ENCODE data around the gene KCNQ5.
"Not testable (repeated sequence)": the region's sequence is repeated elsewhere in the genome, so short reads cannot be mapped to it uniquely, and the experiment has no call there.

Gene KCNQ5

GRCh38 chr6:72841195-72841594, 219.3 kb downstream of the KCNQ5 start:
- DNase-seq (ENCODE audit: low read depth) = no peak

- DNase-seq (ENCODE audit: low read depth) = no peak
Observed at GRCh38 chr6:72842140-72842539, 220.3 kb downstream of the KCNQ5 start.

- no peak for DNase-seq (ENCODE audit: low read depth)
Observed at GRCh38 chr6:72844614-72845013, 222.8 kb downstream of the KCNQ5 start.

GRCh38 chr6:72849346-72849745, 227.5 kb downstream of the KCNQ5 start:
- no peak for DNase-seq (ENCODE audit: low read depth)

- DNase-seq (ENCODE audit: low read depth) = no peak
Observed at GRCh38 chr6:72850040-72850439, 228.2 kb downstream of the KCNQ5 start.

GRCh38 chr6:72850469-72850868, 228.6 kb downstream of the KCNQ5 start:
- no peak for DNase-seq (ENCODE audit: low read depth)

- DNase-seq (ENCODE audit: low read depth) = no peak
Observed at GRCh38 chr6:72855471-72855870, 233.6 kb downstream of the KCNQ5 start.

- no peak for DNase-seq (ENCODE audit: low read depth)
Observed at GRCh38 chr6:72856801-72857200, 234.9 kb downstream of the KCNQ5 start.

GRCh38 chr6:72857791-72858585, 236.1 kb downstream of the KCNQ5 start:
- DNase-seq (ENCODE audit: low read depth) = peak; percentile 29

GRCh38 chr6:72861059-72861458, 239.2 kb downstream of the KCNQ5 start:
- peak; percentile 19 for DNase-seq (ENCODE audit: low read depth)

- peak; percentile 22 for DNase-seq (ENCODE audit: low read depth)
Observed at GRCh38 chr6:72861935-72862432, 240.1 kb downstream of the KCNQ5 start.

GRCh38 chr6:72863131-72863530, 241.3 kb downstream of the KCNQ5 start:
- no peak for DNase-seq (ENCODE audit: low read depth)

GRCh38 chr6:72864236-72864635, 242.4 kb downstream of the KCNQ5 start:
- no peak for DNase-seq (ENCODE audit: low read depth)

GRCh38 chr6:72864799-72865198, 242.9 kb downstream of the KCNQ5 start:
- no peak for DNase-seq (ENCODE audit: low read depth)

GRCh38 chr6:72865467-72865866, 243.6 kb downstream of the KCNQ5 start:
- DNase-seq (ENCODE audit: low read depth) = no peak

GRCh38 chr6:72869621-72870020, 247.8 kb downstream of the KCNQ5 start:
- DNase-seq (ENCODE audit: low read depth) = no peak

GRCh38 chr6:72873433-72873832, 251.6 kb downstream of the KCNQ5 start:
- DNase-seq (ENCODE audit: low read depth) = no peak

GRCh38 chr6:72876256-72876655, 254.4 kb downstream of the KCNQ5 start:
- no peak for DNase-seq (ENCODE audit: low read depth)

GRCh38 chr6:72886170-72886569, 264.3 kb downstream of the KCNQ5 start:
- no peak for DNase-seq (ENCODE audit: low read depth)

GRCh38 chr6:72890233-72890632, 268.4 kb downstream of the KCNQ5 start:
- DNase-seq (ENCODE audit: low read depth) = no peak

GRCh38 chr6:72890671-72891070, 268.8 kb downstream of the KCNQ5 start:
- no peak for DNase-seq (ENCODE audit: low read depth)

GRCh38 chr6:72892901-72893300, 271.0 kb downstream of the KCNQ5 start:
- DNase-seq (ENCODE audit: low read depth) = no peak

GRCh38 chr6:72894091-72894490, 272.2 kb downstream of the KCNQ5 start:
- DNase-seq (ENCODE audit: low read depth) = no peak

GRCh38 chr6:72898313-72898712, 276.4 kb downstream of the KCNQ5 start:
- not testable (repeated sequence) for DNase-seq (ENCODE audit: low read depth)

Data from HS-27A (cell line).